ENCODE data around the gene ENTPD2.
"Not testable (repeated sequence)": the region's sequence is repeated elsewhere in the genome, so short reads cannot be mapped to it uniquely, and the experiment has no call there.

Gene ENTPD2

GRCh38 chr9:137014166-137014565 is 39.7 kb downstream of the ENTPD2 start:
- Histone ChIP-seq H3K36me3 (ENCODE audit: insufficient read depth, low read length) (peaks cover 44% of the 10 kb centered on the region), H3K4me1 (ENCODE audit: insufficient read depth, low read length) (no peaks in the 10 kb centered on the region), H3K27me3 (ENCODE audit: insufficient read depth, low read length) (no peaks in the 10 kb centered on the region), H3K4me3 (ENCODE audit: low read length) (no peak overlapping the region), H2AFZ (ENCODE audit: low read depth, low read length) (no peak overlapping the region), H3K9me3 (ENCODE audit: low read length) (peaks cover 2% of the 10 kb centered on the region)

GRCh38 chr9:137013571-137013940 is 40.3 kb downstream of the ENTPD2 start:
- no peaks in the 10 kb centered on the region for H3K4me1 ChIP-seq (ENCODE audit: insufficient read depth, low read length)
- H3K9me3 ChIP-seq (ENCODE audit: low read length) = peaks cover 2% of the 10 kb centered on the region
- H3K36me3 ChIP-seq (ENCODE audit: insufficient read depth, low read length) = peaks cover 44% of the 10 kb centered on the region
- no peaks in the 10 kb centered on the region for H3K27me3 ChIP-seq (ENCODE audit: insufficient read depth, low read length)
- no peak overlapping the region for H2AFZ ChIP-seq (ENCODE audit: low read depth, low read length)
- no peak overlapping the region for H3K4me3 ChIP-seq (ENCODE audit: low read length)

DNA sequence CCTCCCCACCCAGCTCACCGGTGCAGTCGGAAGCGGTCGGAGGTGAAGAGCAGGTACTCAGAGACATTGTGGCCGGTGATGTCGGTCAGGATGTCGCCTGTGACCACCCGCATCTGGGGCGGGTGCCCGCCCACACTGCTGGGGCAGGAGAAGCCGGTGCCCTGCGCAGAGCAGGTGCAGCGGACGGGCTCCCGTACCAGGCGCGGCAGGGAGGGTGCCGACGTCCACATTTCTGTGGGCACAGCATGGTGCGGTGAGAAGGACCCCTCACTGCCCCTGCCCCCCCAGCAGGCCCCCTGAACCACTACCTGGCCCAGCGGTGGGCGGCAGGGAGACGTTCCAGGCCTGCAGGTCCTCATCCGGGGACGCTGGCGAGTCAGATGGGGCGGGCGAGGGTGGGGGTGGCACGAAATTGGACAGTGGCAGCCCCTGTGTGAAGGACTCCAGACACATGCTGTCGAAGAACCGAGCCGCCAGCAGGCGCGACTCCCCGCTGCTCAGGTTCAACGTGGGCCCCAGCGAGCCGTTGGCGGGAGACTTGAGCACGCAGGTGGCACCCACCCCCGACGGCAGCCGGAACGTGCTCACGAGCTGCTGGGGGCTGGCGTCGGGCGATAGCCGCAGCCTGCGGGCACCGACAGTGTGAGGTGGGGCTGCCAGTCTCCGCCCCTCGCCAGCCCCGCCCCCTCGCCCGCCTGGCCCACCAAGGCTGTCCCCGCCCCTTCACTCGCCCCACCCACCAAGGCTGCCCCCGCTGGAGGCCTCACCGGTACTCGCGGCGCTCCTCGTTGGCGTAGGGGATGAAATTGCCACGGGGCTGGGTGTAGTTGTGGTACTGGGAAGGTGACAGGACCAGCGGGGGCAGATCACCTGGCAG is 40.9 kb downstream of the ENTPD2 start:
- Histone ChIP-seq H3K36me3 (ENCODE audit: insufficient read depth, low read length) (peaks cover 44% of the 10 kb centered on the region), H3K4me3 (ENCODE audit: low read length) (no peak overlapping the region), H3K4me1 (ENCODE audit: insufficient read depth, low read length) (no peaks in the 10 kb centered on the region), H2AFZ (ENCODE audit: low read depth, low read length) (no peak overlapping the region), H3K27me3 (ENCODE audit: insufficient read depth, low read length) (no peaks in the 10 kb centered on the region), H3K9me3 (ENCODE audit: low read length) (peaks cover 2% of the 10 kb centered on the region)

DNA sequence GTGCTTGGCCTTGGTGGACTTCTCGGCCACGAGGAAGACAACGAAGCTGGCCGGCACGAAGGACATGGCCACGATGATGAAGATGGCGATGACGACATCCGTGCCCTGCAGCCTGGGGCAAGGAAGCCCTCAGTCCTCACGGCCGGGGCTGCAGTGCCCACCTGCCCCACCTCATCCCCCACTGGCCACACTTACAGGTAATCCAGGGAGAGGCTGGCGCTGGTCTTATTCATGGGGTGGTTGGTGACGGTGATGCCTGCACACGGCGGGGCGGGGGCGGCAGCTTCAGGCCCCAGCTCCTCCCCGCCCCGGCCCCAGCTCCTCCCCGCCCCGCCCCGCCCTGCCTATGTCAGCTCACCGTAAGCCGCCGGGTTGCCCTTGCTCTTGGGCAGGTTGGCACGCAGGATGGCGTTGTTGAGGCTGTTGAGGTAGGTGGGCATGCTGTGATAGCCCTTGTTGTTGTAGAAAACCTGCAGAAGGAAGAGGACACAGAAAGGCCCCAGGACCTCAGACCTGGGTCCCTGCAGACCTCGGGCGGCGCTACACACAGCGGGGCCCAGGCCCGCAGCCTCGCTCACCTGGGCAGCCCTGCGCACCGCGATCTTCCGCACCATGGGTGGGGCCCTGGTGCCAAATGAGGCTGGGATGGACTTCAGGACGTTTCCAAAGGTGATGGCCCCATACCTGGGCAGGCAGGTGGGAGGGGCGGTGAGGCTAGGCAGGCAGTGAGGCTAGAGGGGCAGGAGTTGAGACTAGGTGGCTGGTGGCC is 41.8 kb downstream of the ENTPD2 start:
- no peaks in the 10 kb centered on the region for H3K9me3 ChIP-seq (ENCODE audit: low read length)
- H2AFZ ChIP-seq (ENCODE audit: low read depth, low read length) = no peak overlapping the region
- no peak overlapping the region for H3K4me3 ChIP-seq (ENCODE audit: low read length)
- H3K4me1 ChIP-seq (ENCODE audit: insufficient read depth, low read length) = no peaks in the 10 kb centered on the region
- no peaks in the 10 kb centered on the region for H3K27me3 ChIP-seq (ENCODE audit: insufficient read depth, low read length)
- H3K36me3 ChIP-seq (ENCODE audit: insufficient read depth, low read length) = peaks cover 44% of the 10 kb centered on the region

DNA sequence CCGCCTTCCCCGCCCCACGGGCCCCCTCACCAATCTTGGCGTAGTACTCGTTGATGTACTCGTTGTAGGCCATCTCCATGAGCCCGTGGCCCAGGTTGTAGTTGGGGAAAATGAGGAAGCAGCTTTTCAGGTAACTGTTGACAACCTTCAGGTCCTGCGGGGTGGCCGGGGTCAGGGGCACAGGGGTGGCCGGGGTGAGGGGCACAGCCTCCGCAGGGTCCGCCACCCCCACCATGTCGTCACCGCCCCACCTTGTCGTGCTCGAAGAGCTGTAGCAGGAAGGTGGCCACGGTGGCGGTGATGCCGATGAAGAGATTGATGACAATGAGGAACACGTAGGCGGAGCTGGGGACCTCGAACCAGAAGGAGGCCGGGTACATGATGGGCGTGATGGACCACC is 42.7 kb downstream of the ENTPD2 start:
- H3K4me1 ChIP-seq (ENCODE audit: insufficient read depth, low read length) = no peaks in the 10 kb centered on the region
- no peak overlapping the region for H2AFZ ChIP-seq (ENCODE audit: low read depth, low read length)
- no peak overlapping the region for H3K4me3 ChIP-seq (ENCODE audit: low read length)
- no peaks in the 10 kb centered on the region for H3K27me3 ChIP-seq (ENCODE audit: insufficient read depth, low read length)
- peaks cover 37% of the 10 kb centered on the region for H3K36me3 ChIP-seq (ENCODE audit: insufficient read depth, low read length)
- H3K9me3 ChIP-seq (ENCODE audit: low read length) = no peaks in the 10 kb centered on the region

DNA sequence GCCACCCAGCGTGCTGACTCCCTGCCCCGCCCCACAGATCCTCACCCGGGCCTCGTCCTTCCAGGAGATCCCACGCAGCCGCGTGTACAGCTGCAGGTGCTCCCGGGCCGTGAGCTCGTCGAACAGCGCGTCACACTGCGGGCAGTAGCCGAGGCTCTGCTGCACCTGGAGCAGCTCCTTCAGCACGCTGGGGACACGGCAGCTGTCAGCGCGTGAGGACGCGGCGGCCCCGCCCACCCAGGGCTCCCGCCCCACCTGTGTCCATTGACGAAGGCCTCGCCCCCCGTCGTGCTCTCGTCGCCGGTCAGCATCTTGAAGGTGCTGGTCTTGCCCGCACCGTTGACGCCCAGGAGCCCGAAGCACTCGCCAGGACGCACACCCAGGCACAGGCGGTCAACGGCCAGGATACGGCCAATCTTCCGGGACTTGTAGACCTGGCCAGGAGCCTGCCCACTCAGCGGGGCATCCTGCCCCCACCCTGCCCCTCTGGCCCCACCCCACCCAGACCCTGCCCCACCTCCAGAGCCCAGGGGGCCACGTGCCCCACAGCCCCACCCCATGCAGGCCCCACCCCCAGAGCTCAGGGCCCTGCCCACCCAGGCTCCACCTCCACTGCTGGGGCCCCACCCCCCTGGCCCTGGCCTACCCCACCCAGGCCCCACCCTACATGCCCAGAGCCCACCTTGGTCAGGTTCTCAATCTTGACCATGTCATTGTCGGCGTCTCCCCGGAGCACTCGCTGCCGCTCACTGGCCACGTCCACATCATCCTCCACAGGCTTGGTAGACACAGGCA is 43.7 kb downstream of the ENTPD2 start:
- Histone ChIP-seq H2AFZ (ENCODE audit: low read depth, low read length) (no peak overlapping the region), H3K9me3 (ENCODE audit: low read length) (no peaks in the 10 kb centered on the region), H3K4me3 (ENCODE audit: low read length) (no peak overlapping the region), H3K36me3 (ENCODE audit: insufficient read depth, low read length) (peaks cover 29% of the 10 kb centered on the region), H3K27me3 (ENCODE audit: insufficient read depth, low read length) (no peaks in the 10 kb centered on the region), H3K4me1 (ENCODE audit: insufficient read depth, low read length) (no peaks in the 10 kb centered on the region)

DNA sequence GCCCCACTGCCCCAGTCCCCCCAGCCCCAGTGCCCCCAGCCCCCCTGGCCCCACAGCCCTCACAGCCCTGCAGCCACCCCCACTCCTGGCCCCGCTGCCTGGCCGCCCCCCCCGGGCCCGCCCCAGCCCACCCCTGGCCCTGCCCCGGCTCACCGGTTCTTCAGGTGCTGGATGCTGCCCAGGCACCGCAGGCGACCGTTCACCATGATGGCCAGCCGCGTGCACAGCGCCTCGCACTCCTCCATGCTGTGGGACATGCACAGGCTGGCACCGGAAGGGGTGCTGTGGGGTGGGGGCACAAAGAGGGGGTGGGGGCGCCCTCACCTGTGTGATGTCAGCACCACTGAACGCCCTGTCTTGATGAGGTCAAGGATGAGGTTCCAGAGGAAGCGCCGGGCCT is 44.6 kb downstream of the ENTPD2 start:
- H3K4me3 ChIP-seq (ENCODE audit: low read length) = no peak overlapping the region
- H2AFZ ChIP-seq (ENCODE audit: low read depth, low read length) = no peak overlapping the region
- peaks cover 22% of the 10 kb centered on the region for H3K36me3 ChIP-seq (ENCODE audit: insufficient read depth, low read length)
- no peaks in the 10 kb centered on the region for H3K4me1 ChIP-seq (ENCODE audit: insufficient read depth, low read length)
- H3K9me3 ChIP-seq (ENCODE audit: low read length) = no peaks in the 10 kb centered on the region
- H3K27me3 ChIP-seq (ENCODE audit: insufficient read depth, low read length) = no peaks in the 10 kb centered on the region

DNA sequence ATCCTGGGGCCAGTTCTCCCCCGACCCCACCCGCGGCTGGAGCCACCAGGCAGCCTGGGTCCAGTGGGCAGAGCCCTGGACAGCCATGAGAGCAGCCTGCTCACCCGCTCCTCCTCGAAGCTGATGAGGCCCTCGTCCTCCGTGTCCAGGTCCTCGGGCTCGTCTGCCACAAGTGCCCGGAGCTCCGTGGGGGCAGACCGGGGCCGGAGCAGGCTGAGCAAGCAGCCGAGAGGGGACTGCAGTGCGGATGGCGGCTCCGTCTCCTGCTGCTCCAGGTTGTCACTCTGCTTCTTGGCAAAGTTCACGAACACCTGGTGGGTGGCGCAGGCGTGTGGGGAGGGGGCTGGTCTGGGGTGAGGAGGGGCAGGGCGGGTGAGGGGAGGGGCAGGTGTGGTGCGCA is 45.5 kb downstream of the ENTPD2 start:
- H3K9me3 ChIP-seq (ENCODE audit: low read length) = no peaks in the 10 kb centered on the region
- no peaks in the 10 kb centered on the region for H3K27me3 ChIP-seq (ENCODE audit: insufficient read depth, low read length)
- H3K36me3 ChIP-seq (ENCODE audit: insufficient read depth, low read length) = peaks cover 14% of the 10 kb centered on the region
- no peak overlapping the region for H2AFZ ChIP-seq (ENCODE audit: low read depth, low read length)
- no peak overlapping the region for H3K4me3 ChIP-seq (ENCODE audit: low read length)
- H3K4me1 ChIP-seq (ENCODE audit: insufficient read depth, low read length) = no peaks in the 10 kb centered on the region

DNA sequence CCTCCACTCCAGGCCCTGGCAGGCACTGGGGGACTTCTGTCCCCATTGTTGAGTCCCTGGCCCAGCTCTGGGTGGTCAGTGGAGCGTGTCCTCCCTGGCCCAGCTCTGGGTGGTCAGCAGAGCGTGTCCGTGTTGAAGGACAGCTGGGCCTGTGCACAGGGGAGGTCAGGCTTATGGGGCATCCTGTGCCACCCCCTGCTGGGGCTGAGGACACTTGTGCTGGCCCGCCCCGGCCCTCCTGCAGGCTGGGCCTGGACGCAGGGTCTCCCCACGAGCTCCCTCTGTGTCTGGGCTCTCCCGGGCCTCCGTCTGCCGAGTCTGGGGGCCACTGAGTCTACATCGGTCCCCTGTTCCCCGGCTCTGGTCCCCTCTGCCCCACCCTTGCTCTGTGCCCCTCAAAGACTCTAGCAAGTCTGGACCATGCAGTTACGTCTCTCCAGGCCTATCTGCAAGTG is 46.0 kb downstream of the ENTPD2 start:
- Histone ChIP-seq H3K9me3 (ENCODE audit: low read length) (no peaks in the 10 kb centered on the region), H2AFZ (ENCODE audit: low read depth, low read length) (no peak overlapping the region), H3K4me1 (ENCODE audit: insufficient read depth, low read length) (no peaks in the 10 kb centered on the region), H3K27me3 (ENCODE audit: insufficient read depth, low read length) (no peaks in the 10 kb centered on the region), H3K4me3 (ENCODE audit: low read length) (no peak overlapping the region), H3K36me3 (ENCODE audit: insufficient read depth, low read length) (peaks cover 12% of the 10 kb centered on the region)

DNA sequence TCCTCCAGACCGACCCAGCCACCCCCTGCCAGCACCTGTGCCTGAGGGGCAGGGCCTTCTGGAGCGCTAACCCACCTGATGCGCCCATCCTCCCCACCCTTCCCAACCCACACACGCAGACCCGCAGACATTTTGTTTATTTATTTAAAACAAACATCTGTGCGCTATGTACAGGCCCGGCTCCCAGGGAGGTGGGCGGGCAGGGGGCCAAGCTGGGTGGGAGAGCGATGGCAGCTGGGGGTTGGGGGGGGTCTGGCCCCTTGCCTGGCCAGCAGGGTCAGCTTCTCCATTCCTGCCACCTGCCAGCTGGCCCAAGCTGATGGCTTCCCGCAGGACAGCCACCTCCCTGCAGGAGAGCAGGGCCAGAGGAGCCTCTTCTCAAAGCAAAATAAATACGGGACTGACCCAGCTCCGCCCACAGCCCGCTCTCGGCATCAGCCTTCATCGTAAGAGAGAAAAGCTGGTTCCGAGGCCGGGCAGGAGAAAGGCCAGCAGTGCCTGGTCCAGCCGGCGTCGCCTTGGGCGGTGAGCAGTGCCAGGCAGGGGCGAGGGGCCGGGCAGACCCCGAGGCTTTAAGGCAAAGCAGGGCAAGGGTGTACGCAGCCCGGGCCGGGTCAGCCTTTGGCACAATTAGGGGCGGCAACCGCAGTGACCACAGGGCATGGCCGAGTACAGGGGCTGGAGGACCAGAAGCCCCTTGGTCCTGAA is 46.6 kb downstream of the ENTPD2 start:
- Histone ChIP-seq H3K4me1 (ENCODE audit: insufficient read depth, low read length) (no peaks in the 10 kb centered on the region), H3K4me3 (ENCODE audit: low read length) (no peak overlapping the region), H2AFZ (ENCODE audit: low read depth, low read length) (no peak overlapping the region), H3K9me3 (ENCODE audit: low read length) (no peaks in the 10 kb centered on the region), H3K27me3 (ENCODE audit: insufficient read depth, low read length) (no peaks in the 10 kb centered on the region), H3K36me3 (ENCODE audit: insufficient read depth, low read length) (peaks cover 8% of the 10 kb centered on the region)

DNA sequence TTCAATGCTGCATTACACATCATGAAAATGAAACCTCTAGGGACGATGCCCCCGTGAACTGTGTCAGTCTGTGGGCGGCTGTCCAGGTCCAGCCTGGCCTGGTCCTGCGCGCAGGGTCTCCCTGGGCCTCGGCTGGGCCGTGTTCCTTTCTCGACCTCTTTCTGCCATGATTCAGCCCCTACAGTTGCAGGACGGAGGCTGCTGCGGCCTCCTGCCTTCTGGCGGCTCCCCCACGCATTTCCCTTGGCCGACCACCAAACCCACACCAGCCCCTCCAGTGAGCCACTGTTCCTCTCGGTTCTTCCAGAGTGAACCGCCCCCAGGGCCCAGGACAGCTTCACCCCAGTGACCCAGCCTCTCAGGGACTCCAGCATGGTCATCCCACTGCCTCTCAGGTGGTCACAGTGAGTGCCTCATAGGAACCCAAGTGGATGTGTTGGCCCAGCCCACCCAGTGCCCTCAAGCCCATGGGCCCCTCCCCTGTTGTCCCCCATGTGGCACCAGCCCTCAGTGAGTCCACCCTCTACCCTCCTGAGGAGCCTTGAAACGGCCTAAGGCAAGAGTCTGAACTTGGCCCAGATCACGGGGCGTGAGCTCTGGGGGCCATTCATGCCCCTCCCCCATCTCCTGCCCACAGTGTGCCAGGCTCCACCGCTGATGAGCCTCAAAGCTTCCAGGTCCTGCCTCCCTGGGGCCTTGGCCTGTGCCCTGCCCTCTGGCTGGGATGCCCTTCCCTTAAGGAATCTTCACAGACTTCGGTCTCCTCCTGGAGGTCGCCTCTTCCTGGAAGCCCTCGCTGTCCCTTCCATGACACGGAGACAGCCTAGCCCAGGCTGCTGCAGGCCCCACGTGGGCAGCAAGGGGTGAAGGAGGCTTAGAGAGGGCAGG is 47.5 kb downstream of the ENTPD2 start:
- Histone ChIP-seq H2AFZ (ENCODE audit: low read depth, low read length) (no peak overlapping the region), H3K4me1 (ENCODE audit: insufficient read depth, low read length) (no peaks in the 10 kb centered on the region), H3K27me3 (ENCODE audit: insufficient read depth, low read length) (no peaks in the 10 kb centered on the region), H3K36me3 (ENCODE audit: insufficient read depth, low read length) (peaks cover 3% of the 10 kb centered on the region), H3K4me3 (ENCODE audit: low read length) (no peak overlapping the region), H3K9me3 (ENCODE audit: low read length) (no peaks in the 10 kb centered on the region)

DNA sequence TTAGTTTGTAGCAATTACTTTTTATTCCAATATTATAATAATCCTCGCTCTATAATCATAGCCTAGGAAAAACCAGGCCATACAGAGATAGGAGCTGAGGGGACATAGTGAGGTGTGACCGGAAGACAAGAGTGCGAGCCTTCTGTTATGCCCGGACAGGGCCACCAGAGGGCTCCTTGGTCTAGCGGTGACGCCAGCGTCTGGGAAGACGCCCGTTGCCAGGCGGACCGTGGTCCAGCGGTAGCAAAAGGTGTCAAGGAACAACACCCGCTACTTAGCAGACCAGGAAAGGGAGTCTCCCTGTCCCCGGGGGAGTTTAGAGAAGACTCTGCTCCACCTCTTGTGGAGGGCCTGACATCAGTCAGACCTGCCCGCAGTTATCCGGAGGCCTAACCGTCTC is 49.6 kb downstream of the ENTPD2 start:
- H3K4me3 ChIP-seq (ENCODE audit: low read length); H3K9me3 ChIP-seq (ENCODE audit: low read length); H2AFZ ChIP-seq (ENCODE audit: low read depth, low read length); H3K36me3 ChIP-seq (ENCODE audit: insufficient read depth, low read length); H3K4me1 ChIP-seq (ENCODE audit: insufficient read depth, low read length); H3K27me3 ChIP-seq (ENCODE audit: insufficient read depth, low read length): not testable (repeated sequence)

Data from neuron (in vitro differentiated cells).